ENCODE measurements around the gene YIPF7.

GRCh38 chr4:44700427-44700826 lies 49.0 kb upstream of the YIPF7 start:
- TF ChIP-seq POLR2AphosphoS5 (IDR thresholded peaks at IDR 0.05; ENCODE audit: low read depth, low read length) = 0 out of 2 replicates have a peak, but pooled peaks have one; percentile 21
- no peak for TF ChIP-seq POLR2A (IDR thresholded peaks at IDR 0.05; ENCODE audit: low read depth, low read length)
- TF ChIP-seq TAF1 (IDR thresholded peaks at IDR 0.05; ENCODE audit: borderline replicate concordance, low read depth, low read length) = no peak

Data from GM12892 (cell line).